Naive B cell (primary cell): ENCODE data around the gene ZNF774. TPM values are rescaled to one million over a fixed set of nuclear protein-coding genes. Genes with fewer than 3 reads are reported as not detected.

Source experiments
- ATAC-seq, 2 donors: fragments of 150-1000 bp; cut with Tn5 transposase; 2 replicates each; pipeline ENCODE4 v1.10.0; 2021; ENCODE audit warnings: low read depth in 2 of 2, mild to moderate bottlenecking in 2 of 2, moderate library complexity in 2 of 2
- DNase-seq: peaks from one replicate; pipeline ENCODE4 v3.0.0; 2022
- H3K27ac Mint-ChIP-seq, 6 donors: one replicate each; pipeline ENCODE4 v1.8.0; 2020 to 2022; ENCODE audit warnings: mild to moderate bottlenecking in 6 of 6, mixed read lengths in 6 of 6, moderate library complexity in 5 of 6, inconsistent platforms in 2 of 6
- H3K27me3 Mint-ChIP-seq, 3 donors: one replicate each; pipeline ENCODE4 v1.8.0; 2021 to 2022; ENCODE audit warnings: mixed read lengths in 3 of 3, mild to moderate bottlenecking in 1 of 3
- H3K36me3 Mint-ChIP-seq, 2 donors: one replicate each; pipeline ENCODE4 v1.8.0; 2020 to 2022; ENCODE audit warnings: mixed read lengths in 2 of 2, inconsistent platforms in 1 of 2, mild to moderate bottlenecking in 1 of 2
- H3K4me1 Mint-ChIP-seq, 3 donors: one replicate each; pipeline ENCODE4 v1.8.0; 2020 to 2022; ENCODE audit warnings: mixed read lengths in 3 of 3, inconsistent platforms in 1 of 3, mild to moderate bottlenecking in 1 of 3, moderate library complexity in 1 of 3
- H3K4me3 Mint-ChIP-seq, 8 donors: one replicate each; pipeline ENCODE4 v1.8.0; 2020 to 2022; ENCODE audit warnings: mild to moderate bottlenecking in 8 of 8, mixed read lengths in 8 of 8, moderate library complexity in 8 of 8, inconsistent platforms in 2 of 8
- H3K9me3 Mint-ChIP-seq, 7 donors: one replicate each; pipeline ENCODE4 v1.8.0; 2020 to 2022; ENCODE audit warnings: mixed read lengths in 7 of 7, mild to moderate bottlenecking in 5 of 7, inconsistent platforms in 2 of 7, moderate library complexity in 1 of 7
- polyA plus RNA-seq, 6 donors: library from polyadenylated mRNA; unstranded; fragments of 300-500 nt; fragmentation: Illumina TruSeq; gene quantifications; one replicate each; pipeline ENCODE4 v1.2.3, GENCODE V29; 2021; ENCODE audit warnings: low read depth in 6 of 6

Gene ZNF774
- polyA plus RNA-seq, 6 donors from 2014 or later: 0.38 to 0.83 (median 0.40) TPM; not detected in 3

DNA sequence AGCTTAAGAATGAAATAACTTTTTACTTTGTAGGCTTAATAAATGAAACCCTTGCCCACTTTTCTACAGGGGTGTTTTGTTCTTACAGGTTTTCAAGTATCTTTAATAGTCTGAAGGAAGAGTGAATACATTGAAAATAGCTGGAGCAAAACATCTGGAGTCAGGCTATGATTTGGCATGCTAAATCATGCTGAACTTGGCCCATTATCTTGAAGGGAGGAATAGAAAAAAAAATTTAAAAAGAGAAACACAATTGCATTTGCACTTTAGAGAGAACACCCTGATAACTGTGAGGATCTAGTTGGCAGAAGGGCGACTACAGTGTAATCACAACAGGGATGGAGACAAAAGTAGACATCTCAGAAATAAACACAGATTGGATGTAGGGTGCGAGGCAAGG is 34.1 kb downstream of the ZNF774 start:
- H3K4me3 Mint-ChIP-seq: peak overlapping the region in 6 of 8 donors; percentile 40 to 66 (median 60)
- no peaks in the 10 kb centered on the region for H3K27me3 Mint-ChIP-seq
- ATAC-seq (no peak), DNase-seq (no peak)
- H3K36me3 Mint-ChIP-seq: peaks cover 17 to 18% of the 10 kb centered on the region in 2 donors
- peaks cover 35 to 47% (median 42%) of the 10 kb centered on the region in 3 donors for H3K4me1 Mint-ChIP-seq
- H3K9me3 Mint-ChIP-seq: no peaks in the 10 kb centered on the region
- peak overlapping the region in 2 of 6 donors; percentile 12 to 81 for H3K27ac Mint-ChIP-seq

DNA sequence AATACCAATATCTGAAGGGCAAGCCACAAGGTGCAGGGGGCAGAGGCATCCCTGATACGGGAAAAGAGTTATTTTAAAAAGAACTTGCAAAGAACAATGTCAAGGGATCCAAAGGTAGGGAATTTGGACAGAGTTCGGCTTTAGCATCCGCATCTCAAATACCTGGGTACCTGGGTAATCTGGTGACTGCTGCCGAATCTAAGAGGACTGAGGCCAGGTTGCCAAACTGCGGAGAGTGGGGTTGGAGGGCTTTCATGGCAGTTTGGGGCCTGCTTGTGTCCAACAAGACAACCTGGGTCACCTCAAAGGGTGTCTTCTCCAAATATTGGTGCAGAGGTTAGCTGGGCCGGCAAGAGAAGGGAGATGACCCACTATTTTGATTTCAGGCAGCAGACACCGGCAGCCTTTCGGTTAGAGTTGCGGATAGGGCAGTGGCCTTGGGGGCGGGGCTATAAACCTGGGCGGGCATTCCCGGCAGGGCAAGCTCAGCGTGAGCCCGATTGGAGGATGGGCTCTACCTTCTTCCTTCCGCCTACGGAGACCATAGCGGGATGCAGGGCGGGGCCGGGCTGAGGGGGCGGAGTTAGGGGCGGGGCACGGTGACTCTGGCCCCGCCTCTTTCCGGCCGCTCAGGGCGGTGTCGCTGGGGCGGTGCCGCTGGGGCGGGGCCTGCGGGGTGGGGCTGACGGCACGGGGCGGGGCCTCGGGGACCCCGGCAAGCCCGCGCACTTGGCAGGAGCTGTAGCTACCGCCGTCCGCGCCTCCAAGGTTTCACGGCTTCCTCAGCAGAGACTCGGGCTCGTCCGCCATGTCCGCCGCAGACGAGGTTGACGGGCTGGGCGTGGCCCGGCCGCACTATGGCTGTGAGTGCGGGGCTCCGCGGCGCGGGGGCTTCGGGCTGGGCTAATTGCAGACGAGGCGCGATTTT is 35.7 kb downstream of the ZNF774 start, which contains the start of gene IQGAP1:
TSS of gene IQGAP1 (plus strand) at position 709 of the 928 bp plus-strand sequence. CDS start at position 809, 100 bp downstream.
- H3K36me3 Mint-ChIP-seq: peaks cover 22 to 29% of the 10 kb centered on the region in 2 donors
- peaks cover 42 to 52% (median 50%) of the 10 kb centered on the region in 3 donors for H3K4me1 Mint-ChIP-seq
- no peaks in the 10 kb centered on the region for H3K9me3 Mint-ChIP-seq
- ATAC-seq (peak; percentile 82), DNase-seq (peak; percentile 94)
- peak within 1 kb of the TSS; percentile 87 to 98 (median 94) for H3K4me3 Mint-ChIP-seq
- H3K27ac Mint-ChIP-seq: peak within 1 kb of the TSS; percentile 89 to 100 (median 99)
- no peaks in the 10 kb centered on the region for H3K27me3 Mint-ChIP-seq

DNA sequence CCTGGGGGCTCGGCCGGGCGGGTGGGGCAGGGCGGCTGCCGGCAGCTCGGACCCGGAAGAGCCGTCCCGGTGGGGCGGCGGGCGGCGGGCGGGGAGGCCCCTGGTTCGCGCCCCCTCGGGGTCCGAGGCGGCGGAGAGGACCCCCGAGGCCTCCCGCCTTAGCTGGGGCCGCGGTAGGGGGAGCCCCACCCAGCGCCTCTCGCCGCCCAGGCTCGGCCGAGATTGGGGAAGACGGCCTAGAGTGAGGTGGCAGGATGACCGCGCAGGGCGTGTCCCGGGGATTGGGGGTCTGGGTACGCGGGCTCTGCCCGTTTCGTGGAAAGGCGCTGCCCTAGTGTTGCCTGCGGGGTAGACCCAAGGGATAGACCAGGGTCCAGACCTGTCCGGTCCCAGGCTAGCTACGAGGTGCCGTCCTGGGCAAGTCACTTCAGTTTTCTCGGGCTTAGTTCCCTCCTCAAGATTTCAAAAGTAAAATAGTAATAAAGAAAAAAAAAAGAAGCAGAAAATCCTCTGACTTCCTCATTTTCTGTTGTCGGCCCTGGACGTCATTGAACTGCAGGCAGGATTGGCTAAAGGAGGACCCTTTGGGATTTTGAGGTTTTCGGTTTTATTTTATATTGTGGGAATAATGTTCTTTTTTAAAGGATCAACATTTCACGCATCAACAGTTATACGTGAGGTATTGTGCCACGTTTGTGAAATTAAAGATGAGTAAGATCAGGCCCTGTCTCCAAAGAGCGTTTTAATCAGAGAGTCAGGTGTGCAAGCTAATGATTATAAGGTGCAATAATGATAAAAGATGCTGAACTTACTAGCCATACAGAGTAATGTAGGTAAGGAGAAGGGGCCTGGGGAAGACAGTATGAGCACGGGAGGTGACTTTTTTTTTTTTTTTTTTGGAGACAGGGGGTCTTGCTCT is 36.6 kb downstream of the ZNF774 start:
- H3K27ac Mint-ChIP-seq: peak overlapping the region; percentile 89 to 100 (median 99)
- DNase-seq (peak; percentile 79), ATAC-seq (peak; percentile 52 to 55)
- H3K4me1 Mint-ChIP-seq: peaks cover 47 to 60% (median 59%) of the 10 kb centered on the region in 3 donors
- H3K36me3 Mint-ChIP-seq: peaks cover 28 to 36% of the 10 kb centered on the region in 2 donors
- no peaks in the 10 kb centered on the region for H3K9me3 Mint-ChIP-seq
- no peaks in the 10 kb centered on the region for H3K27me3 Mint-ChIP-seq
- peak overlapping the region; percentile 87 to 98 (median 94) for H3K4me3 Mint-ChIP-seq

DNA sequence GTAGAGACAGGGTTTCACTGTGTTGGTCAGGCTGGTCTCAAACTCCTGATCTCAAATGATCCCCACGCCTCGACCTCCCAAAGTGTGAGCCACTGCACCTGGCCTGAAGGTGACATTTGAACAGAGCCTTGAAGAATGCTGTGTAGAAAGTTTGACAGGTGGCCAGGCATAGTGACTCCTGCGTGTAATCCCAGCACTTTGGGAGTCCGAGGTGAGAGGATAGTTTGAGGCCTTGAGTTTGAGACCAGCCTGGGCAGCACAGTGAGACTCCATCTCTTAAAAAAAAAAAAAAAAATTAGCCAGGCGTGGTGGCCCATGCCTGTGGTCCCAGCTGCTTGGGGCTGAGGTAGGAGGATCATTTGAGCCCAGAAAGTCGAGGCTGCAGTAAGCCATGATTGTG is 37.4 kb downstream of the ZNF774 start:
- Mint-ChIP-seq H3K27me3 (no peaks in the 10 kb centered on the region), H3K9me3 (no peaks in the 10 kb centered on the region), H3K4me3 (peak overlapping the region; percentile 87 to 98 (median 93)), H3K4me1 (peaks cover 50 to 68% (median 63%) of the 10 kb centered on the region in 3 donors), H3K36me3 (peaks cover 28 to 37% of the 10 kb centered on the region in 2 donors), H3K27ac (peak overlapping the region in 5 of 6 donors; percentile 73 to 98 (median 89))
- ATAC-seq: no peak
- no peak for DNase-seq

DNA sequence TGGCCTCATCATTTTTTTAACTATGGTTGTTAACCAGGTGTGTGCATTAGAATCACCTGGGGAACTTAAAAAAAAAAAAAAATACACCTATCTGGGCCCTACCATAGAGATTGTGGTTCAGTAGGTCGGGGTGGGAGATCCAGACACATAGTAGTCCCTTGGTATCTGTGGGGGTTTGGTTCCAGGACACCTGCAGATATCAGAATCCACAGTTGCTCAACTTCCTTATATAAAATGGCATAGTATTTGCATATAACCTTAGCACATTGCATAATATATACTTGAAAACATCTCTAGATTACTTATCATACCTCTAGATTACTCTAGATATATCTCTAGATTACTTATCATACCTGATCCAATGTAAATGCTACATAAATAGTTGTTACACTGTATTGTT is 41.0 kb downstream of the ZNF774 start:
- Mint-ChIP-seq H3K4me3 (peak overlapping the region in 5 of 8 donors; percentile 0 to 90 (median 31)), H3K36me3 (peaks cover 37 to 38% of the 10 kb centered on the region in 2 donors), H3K27me3 (no peaks in the 10 kb centered on the region), H3K4me1 (peaks cover 58 to 86% (median 76%) of the 10 kb centered on the region in 3 donors), H3K9me3 (no peaks in the 10 kb centered on the region), H3K27ac (peak overlapping the region in 3 of 6 donors; percentile 52 to 75 (median 65))
- no peak for ATAC-seq
- no peak for DNase-seq

DNA sequence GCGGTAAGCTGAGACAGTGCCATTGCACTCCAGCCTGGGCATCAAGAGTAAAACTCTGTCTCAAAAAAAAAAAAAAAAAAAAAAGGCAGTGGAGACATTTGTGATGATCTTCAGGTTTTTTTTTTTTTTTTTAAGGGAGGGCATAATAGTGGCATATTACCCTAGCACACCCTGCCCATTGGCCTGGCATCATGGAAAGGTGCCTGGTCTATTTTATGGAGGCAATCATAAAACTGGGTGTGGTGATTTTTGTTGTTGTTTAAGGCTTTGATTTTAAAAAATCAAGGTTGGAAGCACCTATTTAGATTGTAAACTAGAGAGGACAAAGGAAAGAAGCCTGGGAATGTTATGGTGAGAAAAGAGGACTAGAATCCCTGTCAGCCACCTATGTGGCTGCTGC is 42.0 kb downstream of the ZNF774 start:
- DNase-seq (no peak), ATAC-seq (no peak)
- peak overlapping the region in 1 of 8 donors; percentile 7 for H3K4me3 Mint-ChIP-seq
- H3K27me3 Mint-ChIP-seq: no peaks in the 10 kb centered on the region
- peaks cover 53 to 86% (median 72%) of the 10 kb centered on the region in 3 donors for H3K4me1 Mint-ChIP-seq
- H3K9me3 Mint-ChIP-seq: no peaks in the 10 kb centered on the region
- peaks cover 32 to 34% of the 10 kb centered on the region in 2 donors for H3K36me3 Mint-ChIP-seq
- H3K27ac Mint-ChIP-seq: peak overlapping the region in 4 of 6 donors; percentile 32 to 83 (median 76)

DNA sequence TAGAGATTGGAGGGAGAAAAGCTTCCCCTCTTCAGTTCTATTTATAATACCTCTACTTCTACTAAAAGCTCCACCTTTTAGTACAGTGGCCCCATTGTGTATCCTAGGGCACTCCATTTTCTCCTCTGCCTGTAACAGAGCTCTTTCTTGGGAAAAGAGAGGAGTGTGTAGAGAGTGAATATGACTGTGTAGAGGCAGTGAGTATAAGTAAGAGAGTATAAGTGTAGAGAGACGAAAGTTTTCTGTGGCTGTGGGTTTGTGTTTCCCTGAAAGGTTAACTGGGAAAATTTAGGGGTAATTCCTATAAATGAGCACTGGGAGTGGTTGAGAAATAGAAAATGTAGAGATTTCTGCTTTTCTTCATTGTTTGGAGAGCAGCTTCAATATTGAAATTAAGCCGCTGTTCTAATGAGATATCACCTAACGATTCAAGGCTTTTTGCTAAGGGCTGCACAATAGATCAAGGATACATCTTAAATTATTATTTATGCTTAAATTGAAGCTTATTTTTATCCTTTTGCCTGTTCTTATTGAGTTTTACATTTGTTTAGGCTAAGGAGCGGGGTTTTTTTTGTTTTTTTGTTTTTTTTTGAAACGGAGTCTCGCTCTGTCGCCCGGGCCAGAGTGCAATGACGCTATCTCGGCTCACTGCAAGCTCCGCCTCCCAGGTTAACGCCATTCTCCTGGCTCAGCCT is 42.8 kb downstream of the ZNF774 start:
- H3K36me3 Mint-ChIP-seq: peaks cover 29 to 31% of the 10 kb centered on the region in 2 donors
- peak overlapping the region in 2 of 8 donors; percentile 7 to 10 for H3K4me3 Mint-ChIP-seq
- H3K27me3 Mint-ChIP-seq: no peaks in the 10 kb centered on the region
- no peaks in the 10 kb centered on the region for H3K9me3 Mint-ChIP-seq
- no peak for DNase-seq
- H3K4me1 Mint-ChIP-seq: peaks cover 49 to 85% (median 64%) of the 10 kb centered on the region in 3 donors
- ATAC-seq: no peak
- H3K27ac Mint-ChIP-seq: peak overlapping the region in 3 of 6 donors; percentile 67 to 87 (median 69)

DNA sequence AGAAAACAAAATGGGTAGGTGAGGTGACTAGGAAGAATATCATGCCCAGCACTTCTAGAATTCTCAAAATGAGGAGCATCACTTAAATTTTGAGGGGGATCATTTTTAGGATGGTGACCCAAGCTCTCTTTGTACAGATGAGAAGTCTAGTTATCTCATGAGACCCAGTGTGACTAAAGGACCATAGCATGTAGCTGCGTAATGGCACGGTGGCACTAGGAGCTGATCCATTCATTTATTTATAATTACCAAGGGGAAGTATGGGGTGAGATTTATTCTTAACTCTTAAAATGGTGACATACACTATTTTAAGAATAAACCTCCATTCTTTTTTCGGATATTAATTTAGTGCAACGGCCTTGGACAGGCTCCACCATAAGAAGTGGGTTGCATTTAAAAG is 44.2 kb downstream of the ZNF774 start:
- H3K9me3 Mint-ChIP-seq: no peaks in the 10 kb centered on the region
- H3K4me1 Mint-ChIP-seq: peaks cover 48 to 85% (median 64%) of the 10 kb centered on the region in 3 donors
- peaks cover 18 to 21% of the 10 kb centered on the region in 2 donors for H3K36me3 Mint-ChIP-seq
- H3K27me3 Mint-ChIP-seq: no peaks in the 10 kb centered on the region
- no peak for ATAC-seq
- DNase-seq: no peak
- H3K4me3 Mint-ChIP-seq: peak overlapping the region in 4 of 8 donors; percentile 4 to 59 (median 29)
- peak overlapping the region in 4 of 6 donors; percentile 34 to 92 (median 74) for H3K27ac Mint-ChIP-seq

DNA sequence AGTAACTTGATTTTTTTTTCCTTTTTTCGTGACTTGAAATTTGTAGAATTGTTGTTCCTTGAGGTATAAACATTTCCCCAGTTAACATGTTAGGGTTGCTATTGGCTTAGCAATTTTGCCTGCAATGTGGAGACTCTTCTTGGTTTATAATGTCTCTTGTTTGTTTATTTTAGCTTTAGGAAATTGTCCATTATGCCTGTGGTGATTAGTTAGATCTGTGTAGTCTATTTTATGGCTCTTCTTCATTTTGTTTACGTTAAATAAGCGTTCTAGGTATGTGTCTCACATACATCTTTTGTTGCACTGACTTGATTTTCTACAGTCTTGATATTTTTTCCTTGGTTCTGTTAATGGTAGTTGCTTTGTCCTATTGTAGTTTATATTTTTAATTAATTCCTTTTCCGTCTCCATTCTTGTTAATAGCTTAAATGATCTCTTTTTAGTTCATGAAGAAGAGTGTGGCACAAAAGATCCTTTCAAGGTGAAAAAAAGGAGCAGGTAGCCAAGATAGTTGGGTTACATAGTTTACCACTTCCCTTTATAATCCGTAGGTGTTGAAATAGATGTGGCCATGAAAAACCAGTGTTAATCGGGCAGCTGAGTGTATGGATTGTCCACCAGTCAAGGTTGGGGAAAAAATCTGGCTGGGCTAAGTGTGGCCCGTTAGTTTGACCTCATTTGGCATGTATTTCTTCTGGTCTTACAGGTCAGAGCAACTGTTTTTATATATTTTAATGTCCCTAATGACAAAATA is 48.1 kb downstream of the ZNF774 start:
- peaks cover 0 to 10% of the 10 kb centered on the region in 2 donors for H3K36me3 Mint-ChIP-seq
- peak overlapping the region; percentile 99 to 100 (median 99) for H3K27ac Mint-ChIP-seq
- DNase-seq: no peak
- H3K9me3 Mint-ChIP-seq: no peaks in the 10 kb centered on the region
- peaks cover 39 to 73% (median 58%) of the 10 kb centered on the region in 3 donors for H3K4me1 Mint-ChIP-seq
- no peaks in the 10 kb centered on the region for H3K27me3 Mint-ChIP-seq
- H3K4me3 Mint-ChIP-seq: peak overlapping the region in 7 of 8 donors; percentile 7 to 82 (median 71)
- ATAC-seq: peak; percentile 12 to 13

DNA sequence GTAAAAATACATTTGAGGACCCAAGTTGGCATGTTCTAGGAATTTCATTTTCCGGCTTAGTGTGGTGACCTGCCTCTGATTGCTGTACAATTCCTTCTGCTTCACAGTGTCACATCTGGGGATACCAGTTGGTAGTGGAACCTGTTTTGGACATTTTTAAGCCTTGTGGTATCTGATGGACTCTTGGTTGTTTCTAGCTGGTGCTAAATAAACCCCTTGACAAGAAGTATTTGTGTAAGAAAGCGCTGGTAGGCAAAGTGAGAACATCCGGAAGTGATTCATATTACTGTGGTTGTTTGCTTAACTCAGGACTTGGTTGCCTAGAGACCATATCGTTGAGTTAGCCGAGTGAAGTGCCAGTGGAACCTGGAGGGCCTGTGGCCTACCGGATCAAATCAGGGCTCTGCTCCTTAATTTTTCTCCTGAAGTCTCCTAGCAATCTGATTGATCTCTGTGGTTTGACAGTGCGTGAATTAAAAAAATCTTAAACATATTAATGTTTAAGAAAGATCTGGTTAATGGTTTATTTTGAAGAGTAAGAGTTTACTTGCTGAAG is 48.8 kb downstream of the ZNF774 start:
- DNase-seq (peak; percentile 81), ATAC-seq (peak; percentile 99)
- peak overlapping the region; percentile 99 to 100 (median 99) for H3K27ac Mint-ChIP-seq
- H3K36me3 Mint-ChIP-seq: peaks cover 0 to 5% of the 10 kb centered on the region in 2 donors
- H3K9me3 Mint-ChIP-seq: no peaks in the 10 kb centered on the region
- peaks cover 36 to 73% (median 55%) of the 10 kb centered on the region in 3 donors for H3K4me1 Mint-ChIP-seq
- peak overlapping the region; percentile 7 to 89 (median 75) for H3K4me3 Mint-ChIP-seq
- H3K27me3 Mint-ChIP-seq: no peaks in the 10 kb centered on the region

DNA sequence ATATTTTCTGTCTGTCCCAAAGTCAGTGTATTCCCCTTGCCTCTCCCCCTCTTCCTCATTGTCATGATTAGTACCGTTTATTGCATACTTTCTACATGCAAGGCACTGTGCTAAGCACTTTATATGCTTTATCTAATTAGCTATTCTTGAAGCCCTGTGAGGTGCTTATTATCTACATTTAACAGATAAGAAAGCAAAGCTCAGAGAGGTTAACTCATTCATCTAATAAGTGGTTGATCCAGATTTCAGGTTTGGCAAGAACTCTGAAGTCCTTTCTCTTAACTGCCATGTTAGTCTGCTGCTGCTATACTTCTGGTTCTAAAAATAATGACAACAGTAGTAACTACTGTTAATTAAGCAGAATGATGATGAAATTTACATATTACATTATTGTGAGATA is 49.4 kb downstream of the ZNF774 start:
- H3K27me3 Mint-ChIP-seq: no peaks in the 10 kb centered on the region
- no peaks in the 10 kb centered on the region for H3K36me3 Mint-ChIP-seq
- peak overlapping the region in 3 of 8 donors; percentile 30 to 71 (median 64) for H3K4me3 Mint-ChIP-seq
- peak overlapping the region; percentile 99 to 100 (median 99) for H3K27ac Mint-ChIP-seq
- H3K4me1 Mint-ChIP-seq: peaks cover 35 to 73% (median 55%) of the 10 kb centered on the region in 3 donors
- DNase-seq: no peak
- no peaks in the 10 kb centered on the region for H3K9me3 Mint-ChIP-seq
- ATAC-seq: no peak
